B cell (primary cell): ENCODE results near the gene TMEM69.

Experiments
- CTCF ChIP-seq: fragments of 200-600 bp; IDR thresholded peaks from one replicate; pipeline ENCODE4 v1.8.0; 2022; ENCODE audit warnings: antibody characterized with exemption, mild to moderate bottlenecking
- EZH2 ChIP-seq: IDR thresholded peaks from 2 replicates; pipeline ENCODE4 v1.6.1; 2012; ENCODE audit warnings: borderline replicate concordance, low read depth, mild to moderate bottlenecking, moderate library complexity, low read length; ENCODE audit not compliant: insufficient read depth, poor library complexity, severe bottlenecking

GRCh38 chr1:45658171-45658570 lies 29.8 kb upstream of the TMEM69 start:
- TF ChIP-seq CTCF (no peak), EZH2 (no peak)
